GM21825 (cell line): Measurements from ENCODE around the gene UBL5.
"Not testable (repeated sequence)": the region's sequence is repeated elsewhere in the genome, so short reads cannot be mapped to it uniquely, and the experiment has no call there.

Experiments used
- ATAC-seq: cut with Tn5 transposase; IDR thresholded peaks from one replicate; pipeline ENCODE4 v1.9.1; 2021; ENCODE audit warnings: mild to moderate bottlenecking, moderate library complexity; ENCODE audit not compliant: unreplicated experiment

UBL5 gene

GRCh38 chr19:9808855-9809824, 18.6 kb upstream of the UBL5 start:
- ATAC-seq: no peak

GRCh38 chr19:9811139-9811538, 16.6 kb upstream of the UBL5 start:
- ATAC-seq: no peak

- no peak for ATAC-seq
Observed at GRCh38 chr19:9818175-9818733, 9.5 kb upstream of the UBL5 start.

GRCh38 chr19:9818734-9819595, 8.8 kb upstream of the UBL5 start, which contains the start of gene FBXL12:
FBXL12 (minus strand) TSS chr19:9819079; CDS start chr19:9818813, 266 bp downstream.
- ATAC-seq: peak; percentile 82

- no peak for ATAC-seq
Observed at GRCh38 chr19:9819596-9819909, 8.2 kb upstream of the UBL5 start.

- not testable (repeated sequence) for ATAC-seq
Observed at GRCh38 chr19:9820034-9820433, 7.7 kb upstream of the UBL5 start.

GRCh38 chr19:9823816-9824215, 3.9 kb upstream of the UBL5 start:
- ATAC-seq: no peak

GRCh38 chr19:9828551-9829063, 889 bp downstream of the UBL5 start:
- no peak for ATAC-seq

GRCh38 chr19:9834307-9834725, 6.6 kb downstream of the UBL5 start:
- ATAC-seq: no peak

- ATAC-seq: peak; percentile 95
Observed at GRCh38 chr19:9834726-9835506, 7.2 kb downstream of the UBL5 start, which contains the start of gene PIN1. PIN1 (plus strand) TSS chr19:9835318; CDS start chr19:9835345, 27 bp downstream.

- ATAC-seq: peak; percentile 12
Observed at GRCh38 chr19:9835507-9835949, 7.8 kb downstream of the UBL5 start.

- ATAC-seq: no peak
Observed at GRCh38 chr19:9836021-9836420, 8.3 kb downstream of the UBL5 start.

- no peak for ATAC-seq
Observed at GRCh38 chr19:9838324-9838723, 10.6 kb downstream of the UBL5 start.

- no peak for ATAC-seq
Observed at GRCh38 chr19:9839415-9839814, 11.7 kb downstream of the UBL5 start.

GRCh38 chr19:9842834-9843625, 15.3 kb downstream of the UBL5 start:
- ATAC-seq: no peak

GRCh38 chr19:9843626-9844273, 16.0 kb downstream of the UBL5 start:
- not testable (repeated sequence) for ATAC-seq

- no peak for ATAC-seq
Observed at GRCh38 chr19:9847087-9847671, 19.5 kb downstream of the UBL5 start.

GRCh38 chr19:9848060-9848459, 20.3 kb downstream of the UBL5 start:
- ATAC-seq: no peak
